GM23338 (cell line): Measurements from ENCODE around the gene ATP9B. TPM values are rescaled to one million over a fixed set of nuclear protein-coding genes. Genes with fewer than 3 reads are reported as not detected.

Experiments used
- ATAC-seq: fragments of 200-7000 bp; cut with Tn5 transposase; 3 replicates; pipeline ENCODE4 v1.9.1; 2020
- DNase-seq: peaks from one replicate; pipeline ENCODE4 v3.0.0-alpha.2; 2015; ENCODE audit warnings: low spot score
- H2AFZ ChIP-seq: fragments of 200-600 bp; sonication (generic); 2 replicates; pipeline ENCODE4 v1.8.0; 2016; ENCODE audit warnings: antibody characterized with exemption, mild to moderate bottlenecking, moderate library complexity
- H3F3A ChIP-seq: fragments of 200-600 bp; sonication (generic); replicated peaks from 2 replicates; pipeline ENCODE4 v1.8.0; 2017; ENCODE audit warnings: antibody characterized with exemption, mixed run types, low read depth
- H3K27ac ChIP-seq: fragments of 200-600 bp; sonication (generic); 2 replicates; pipeline ENCODE4 v1.6.1; 2016; ENCODE audit warnings: low read depth
- H3K27me3 ChIP-seq: fragments of 200-600 bp; sonication (generic); 2 replicates; pipeline ENCODE4 v1.8.0; 2016; ENCODE audit warnings: mild to moderate bottlenecking, mixed run types, moderate library complexity; ENCODE audit not compliant: insufficient read depth
- H3K36me3 ChIP-seq: fragments of 200-600 bp; sonication (generic); 2 replicates; pipeline ENCODE4 v1.8.0; 2016; ENCODE audit warnings: mild to moderate bottlenecking; ENCODE audit not compliant: insufficient read depth
- H3K4me1 ChIP-seq: fragments of 200-600 bp; sonication (generic); 2 replicates; pipeline ENCODE4 v1.8.0; 2016; ENCODE audit warnings: mild to moderate bottlenecking, moderate library complexity; ENCODE audit not compliant: insufficient read depth
- H3K4me2 ChIP-seq: fragments of 200-600 bp; sonication (generic); 2 replicates; pipeline ENCODE4 v1.7.1; 2017; ENCODE audit warnings: mixed run types
- H3K4me3 ChIP-seq: fragments of 200-600 bp; sonication (generic); 2 replicates; pipeline ENCODE4 v1.6.1; 2016; ENCODE audit warnings: mixed run types
- H3K79me2 ChIP-seq: fragments of 200-600 bp; sonication (generic); replicated peaks from 2 replicates; pipeline ENCODE4 v1.8.0; 2017; ENCODE audit warnings: mild to moderate bottlenecking; ENCODE audit not compliant: insufficient read depth
- H3K9me2 ChIP-seq: fragments of 200-600 bp; sonication (generic); 2 replicates; pipeline ENCODE4 v1.8.0; 2017; ENCODE audit not compliant: insufficient read depth
- H4K20me1 ChIP-seq: fragments of 200-600 bp; sonication (generic); replicated peaks from 2 replicates; pipeline ENCODE4 v1.8.0; 2017; ENCODE audit warnings: mild to moderate bottlenecking; ENCODE audit not compliant: insufficient read depth
- H3K27ac Mint-ChIP-seq: 2 replicates; pipeline ENCODE4 v1.8.0; 2020; ENCODE audit warnings: inconsistent platforms, mild to moderate bottlenecking, moderate library complexity, mixed read lengths
- H3K27me3 Mint-ChIP-seq: 3 replicates; pipeline ENCODE4 v1.8.0; 2022; ENCODE audit warnings: low read depth, mild to moderate bottlenecking, moderate library complexity, mixed read lengths, inconsistent platforms; ENCODE audit not compliant: insufficient read depth, poor library complexity
- H3K36me3 Mint-ChIP-seq: 3 replicates; pipeline ENCODE4 v1.8.0; 2021; ENCODE audit warnings: low read depth, mild to moderate bottlenecking, inconsistent platforms, moderate library complexity, mixed read lengths
- H3K4me1 Mint-ChIP-seq: 3 replicates; pipeline ENCODE4 v1.8.0; 2020; ENCODE audit warnings: mild to moderate bottlenecking, inconsistent platforms, mixed read lengths
- H3K4me3 Mint-ChIP-seq: 3 replicates; pipeline ENCODE4 v1.8.0; 2021; ENCODE audit warnings: moderate library complexity, mild to moderate bottlenecking, inconsistent platforms, mixed read lengths
- H3K9me3 Mint-ChIP-seq: 3 replicates; pipeline ENCODE4 v1.8.0; 2020; ENCODE audit warnings: moderate library complexity, mild to moderate bottlenecking, inconsistent platforms, mixed read lengths
- CREB1 ChIP-seq: fragments of 250-450 bp; sonication (Bioruptor Pico); IDR thresholded peaks from 2 replicates; pipeline ENCODE4 v1.5.0; 2020; ENCODE audit warnings: low read depth, mild to moderate bottlenecking, moderate library complexity
- EZH2 ChIP-seq: fragments of 200-600 bp; sonication (generic); IDR thresholded peaks from one replicate; pipeline ENCODE4 v1.8.0; 2017; ENCODE audit warnings: antibody characterized with exemption, mild to moderate bottlenecking, low read depth; ENCODE audit not compliant: unreplicated experiment
- EZH2phosphoT487 ChIP-seq: fragments of 200-600 bp; sonication (generic); IDR thresholded peaks from one replicate; pipeline ENCODE4 v1.8.1; 2018; ENCODE audit warnings: antibody characterized with exemption; ENCODE audit not compliant: unreplicated experiment
- JUNB ChIP-seq: IDR thresholded peaks from one replicate; pipeline ENCODE4 v1.6.1; 2016; ENCODE audit warnings: antibody characterized with exemption; ENCODE audit not compliant: unreplicated experiment
- NANOG ChIP-seq: IDR thresholded peaks from 2 replicates; pipeline ENCODE4 v1.6.1; 2016; ENCODE audit warnings: antibody characterized with exemption, borderline replicate concordance
- POLR2AphosphoS5 ChIP-seq: IDR thresholded peaks from 2 replicates; pipeline ENCODE4 v1.6.1; 2016; ENCODE audit warnings: antibody characterized with exemption, low read depth
- STAT1 ChIP-seq: IDR thresholded peaks from one replicate; pipeline ENCODE4 v1.6.1; 2016; ENCODE audit warnings: antibody characterized with exemption; ENCODE audit not compliant: unreplicated experiment
- ZNF114 ChIP-seq: fragments of 250-450 bp; sonication (Bioruptor Pico); IDR thresholded peaks from 2 replicates; pipeline ENCODE4 v1.5.0; 2020; ENCODE audit warnings: mild to moderate bottlenecking, moderate library complexity
- ZNF331 ChIP-seq: fragments of 250-450 bp; sonication (Bioruptor Pico); IDR thresholded peaks from 2 replicates; pipeline ENCODE4 v1.5.0; 2020; ENCODE audit warnings: low read depth, mild to moderate bottlenecking, moderate library complexity
- polyA plus RNA-seq: library from polyadenylated mRNA; unstranded; fragments of >200 nt; fragmentation: Nextera tagmentation; extraction: Ambion mirVana; gene quantifications from 2 replicates; pipeline ENCODE4 v1.2.1, GENCODE V29; 2016
- total RNA-seq: library from RNA; depleted of rRNA; stranded (reverse); fragments of >200 nt; shearing (Covaris generic); gene quantifications from 2 replicates; pipeline ENCODE4 v1.2.3, GENCODE V29; 2014
- TF ChIP-seq, protein P1 (sequence below): IDR thresholded peaks from one replicate; pipeline ENCODE4 v1.6.1; 2018; ENCODE audit warnings: antibody characterized with exemption; ENCODE audit not compliant: unreplicated experiment
- TF ChIP-seq, protein P2 (sequence below): fragments of 250-450 bp; sonication (Bioruptor Pico); IDR thresholded peaks from 2 replicates; pipeline ENCODE4 v1.5.0; 2020; ENCODE audit warnings: mild to moderate bottlenecking, moderate library complexity
- TF ChIP-seq, protein P3 (sequence below): IDR thresholded peaks from 2 replicates; pipeline ENCODE4 v1.6.1; 2016; ENCODE audit warnings: antibody characterized with exemption
- TF ChIP-seq, protein P4 (sequence below), 2 experiments: fragments of 200-600 bp in 1 of 2; sonication (generic) in 1 of 2; conservative IDR thresholded peaks; 2 replicates each; pipeline versions ENCODE4 v1.5.1 to v1.6.1; 2016 to 2017; ENCODE audit warnings: antibody characterized with exemption in 2 of 2, low read depth in 2 of 2, mild to moderate bottlenecking in 2 of 2, moderate library complexity in 1 of 2

The ATP9B gene
- total and polyA plus RNA-seq, 2 experiments from 2014 or later = 14.2 to 25.6 TPM

DNA sequence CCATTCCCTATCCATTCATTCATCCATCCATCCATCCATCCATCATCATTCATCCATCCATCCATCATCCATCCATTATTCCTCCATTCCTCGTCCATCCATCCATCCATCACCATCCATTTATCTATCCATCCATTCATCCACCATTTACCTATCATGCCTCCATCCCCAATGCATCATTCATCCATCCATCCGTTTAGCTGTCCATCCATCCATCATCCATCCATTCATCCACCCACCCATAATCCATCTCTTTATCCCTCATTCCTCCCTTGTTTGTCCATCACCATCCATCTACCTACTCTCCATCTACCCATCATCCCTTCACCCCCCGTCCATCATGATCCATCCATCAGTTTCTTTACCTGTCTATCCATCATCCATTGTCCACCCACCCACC, 340.1 kb downstream of the ATP9B start:
- Histone ChIP-seq H3F3A (no peaks in the 10 kb centered on the region), H3K27me3 (no peaks in the 10 kb centered on the region), H3K4me2 (no peak overlapping the region), H2AFZ (no peak overlapping the region), H3K9me2 (0 out of 2 replicates have a peak, but pooled peaks cover 4% of the 10 kb centered on the region), H3K27ac (no peak overlapping the region), H3K79me2 (no peaks in the 10 kb centered on the region), H3K36me3 (no peaks in the 10 kb centered on the region), H3K4me3 (no peak overlapping the region), H3K4me1 (no peaks in the 10 kb centered on the region; the same call in 1 of the 2 replicates), H4K20me1 (no peaks in the 10 kb centered on the region)
- TF ChIP-seq, protein P1, sequence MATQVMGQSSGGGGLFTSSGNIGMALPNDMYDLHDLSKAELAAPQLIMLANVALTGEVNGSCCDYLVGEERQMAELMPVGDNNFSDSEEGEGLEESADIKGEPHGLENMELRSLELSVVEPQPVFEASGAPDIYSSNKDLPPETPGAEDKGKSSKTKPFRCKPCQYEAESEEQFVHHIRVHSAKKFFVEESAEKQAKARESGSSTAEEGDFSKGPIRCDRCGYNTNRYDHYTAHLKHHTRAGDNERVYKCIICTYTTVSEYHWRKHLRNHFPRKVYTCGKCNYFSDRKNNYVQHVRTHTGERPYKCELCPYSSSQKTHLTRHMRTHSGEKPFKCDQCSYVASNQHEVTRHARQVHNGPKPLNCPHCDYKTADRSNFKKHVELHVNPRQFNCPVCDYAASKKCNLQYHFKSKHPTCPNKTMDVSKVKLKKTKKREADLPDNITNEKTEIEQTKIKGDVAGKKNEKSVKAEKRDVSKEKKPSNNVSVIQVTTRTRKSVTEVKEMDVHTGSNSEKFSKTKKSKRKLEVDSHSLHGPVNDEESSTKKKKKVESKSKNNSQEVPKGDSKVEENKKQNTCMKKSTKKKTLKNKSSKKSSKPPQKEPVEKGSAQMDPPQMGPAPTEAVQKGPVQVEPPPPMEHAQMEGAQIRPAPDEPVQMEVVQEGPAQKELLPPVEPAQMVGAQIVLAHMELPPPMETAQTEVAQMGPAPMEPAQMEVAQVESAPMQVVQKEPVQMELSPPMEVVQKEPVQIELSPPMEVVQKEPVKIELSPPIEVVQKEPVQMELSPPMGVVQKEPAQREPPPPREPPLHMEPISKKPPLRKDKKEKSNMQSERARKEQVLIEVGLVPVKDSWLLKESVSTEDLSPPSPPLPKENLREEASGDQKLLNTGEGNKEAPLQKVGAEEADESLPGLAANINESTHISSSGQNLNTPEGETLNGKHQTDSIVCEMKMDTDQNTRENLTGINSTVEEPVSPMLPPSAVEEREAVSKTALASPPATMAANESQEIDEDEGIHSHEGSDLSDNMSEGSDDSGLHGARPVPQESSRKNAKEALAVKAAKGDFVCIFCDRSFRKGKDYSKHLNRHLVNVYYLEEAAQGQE = no peak
- no peak for TF ChIP-seq ZNF114 (CRISPR knock-in tag)
- no peak for TF ChIP-seq ZNF331
- no peak for TF ChIP-seq CREB1
- no peak for TF ChIP-seq POLR2AphosphoS5
- TF ChIP-seq NANOG = no peak
- no peak for TF ChIP-seq STAT1
- TF ChIP-seq, protein P2, sequence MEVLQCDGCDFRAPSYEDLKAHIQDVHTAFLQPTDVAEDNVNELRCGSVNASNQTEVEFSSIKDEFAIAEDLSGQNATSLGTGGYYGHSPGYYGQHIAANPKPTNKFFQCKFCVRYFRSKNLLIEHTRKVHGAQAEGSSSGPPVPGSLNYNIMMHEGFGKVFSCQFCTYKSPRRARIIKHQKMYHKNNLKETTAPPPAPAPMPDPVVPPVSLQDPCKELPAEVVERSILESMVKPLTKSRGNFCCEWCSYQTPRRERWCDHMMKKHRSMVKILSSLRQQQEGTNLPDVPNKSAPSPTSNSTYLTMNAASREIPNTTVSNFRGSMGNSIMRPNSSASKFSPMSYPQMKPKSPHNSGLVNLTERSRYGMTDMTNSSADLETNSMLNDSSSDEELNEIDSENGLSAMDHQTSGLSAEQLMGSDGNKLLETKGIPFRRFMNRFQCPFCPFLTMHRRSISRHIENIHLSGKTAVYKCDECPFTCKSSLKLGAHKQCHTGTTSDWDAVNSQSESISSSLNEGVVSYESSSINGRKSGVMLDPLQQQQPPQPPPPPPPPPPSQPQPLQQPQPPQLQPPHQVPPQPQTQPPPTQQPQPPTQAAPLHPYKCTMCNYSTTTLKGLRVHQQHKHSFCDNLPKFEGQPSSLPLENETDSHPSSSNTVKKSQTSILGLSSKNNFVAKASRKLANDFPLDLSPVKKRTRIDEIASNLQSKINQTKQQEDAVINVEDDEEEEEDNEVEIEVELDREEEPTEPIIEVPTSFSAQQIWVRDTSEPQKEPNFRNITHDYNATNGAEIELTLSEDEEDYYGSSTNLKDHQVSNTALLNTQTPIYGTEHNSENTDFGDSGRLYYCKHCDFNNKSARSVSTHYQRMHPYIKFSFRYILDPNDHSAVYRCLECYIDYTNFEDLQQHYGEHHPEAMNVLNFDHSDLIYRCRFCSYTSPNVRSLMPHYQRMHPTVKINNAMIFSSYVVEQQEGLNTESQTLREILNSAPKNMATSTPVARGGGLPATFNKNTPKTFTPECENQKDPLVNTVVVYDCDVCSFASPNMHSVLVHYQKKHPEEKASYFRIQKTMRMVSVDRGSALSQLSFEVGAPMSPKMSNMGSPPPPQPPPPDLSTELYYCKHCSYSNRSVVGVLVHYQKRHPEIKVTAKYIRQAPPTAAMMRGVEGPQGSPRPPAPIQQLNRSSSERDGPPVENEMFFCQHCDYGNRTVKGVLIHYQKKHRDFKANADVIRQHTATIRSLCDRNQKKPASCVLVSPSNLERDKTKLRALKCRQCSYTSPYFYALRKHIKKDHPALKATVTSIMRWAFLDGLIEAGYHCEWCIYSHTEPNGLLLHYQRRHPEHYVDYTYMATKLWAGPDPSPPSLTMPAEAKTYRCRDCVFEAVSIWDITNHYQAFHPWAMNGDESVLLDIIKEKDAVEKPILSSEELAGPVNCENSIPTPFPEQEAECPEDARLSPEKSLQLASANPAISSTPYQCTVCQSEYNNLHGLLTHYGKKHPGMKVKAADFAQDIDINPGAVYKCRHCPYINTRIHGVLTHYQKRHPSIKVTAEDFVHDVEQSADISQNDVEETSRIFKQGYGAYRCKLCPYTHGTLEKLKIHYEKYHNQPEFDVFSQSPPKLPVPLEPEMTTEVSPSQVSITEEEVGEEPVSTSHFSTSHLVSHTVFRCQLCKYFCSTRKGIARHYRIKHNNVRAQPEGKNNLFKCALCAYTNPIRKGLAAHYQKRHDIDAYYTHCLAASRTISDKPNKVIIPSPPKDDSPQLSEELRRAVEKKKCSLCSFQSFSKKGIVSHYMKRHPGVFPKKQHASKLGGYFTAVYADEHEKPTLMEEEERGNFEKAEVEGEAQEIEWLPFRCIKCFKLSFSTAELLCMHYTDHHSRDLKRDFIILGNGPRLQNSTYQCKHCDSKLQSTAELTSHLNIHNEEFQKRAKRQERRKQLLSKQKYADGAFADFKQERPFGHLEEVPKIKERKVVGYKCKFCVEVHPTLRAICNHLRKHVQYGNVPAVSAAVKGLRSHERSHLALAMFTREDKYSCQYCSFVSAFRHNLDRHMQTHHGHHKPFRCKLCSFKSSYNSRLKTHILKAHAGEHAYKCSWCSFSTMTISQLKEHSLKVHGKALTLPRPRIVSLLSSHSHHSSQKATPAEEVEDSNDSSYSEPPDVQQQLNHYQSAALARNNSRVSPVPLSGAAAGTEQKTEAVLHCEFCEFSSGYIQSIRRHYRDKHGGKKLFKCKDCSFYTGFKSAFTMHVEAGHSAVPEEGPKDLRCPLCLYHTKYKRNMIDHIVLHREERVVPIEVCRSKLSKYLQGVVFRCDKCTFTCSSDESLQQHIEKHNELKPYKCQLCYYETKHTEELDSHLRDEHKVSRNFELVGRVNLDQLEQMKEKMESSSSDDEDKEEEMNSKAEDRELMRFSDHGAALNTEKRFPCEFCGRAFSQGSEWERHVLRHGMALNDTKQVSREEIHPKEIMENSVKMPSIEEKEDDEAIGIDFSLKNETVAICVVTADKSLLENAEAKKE (CRISPR knock-in tag) = no peak
- TF ChIP-seq, protein P3, sequence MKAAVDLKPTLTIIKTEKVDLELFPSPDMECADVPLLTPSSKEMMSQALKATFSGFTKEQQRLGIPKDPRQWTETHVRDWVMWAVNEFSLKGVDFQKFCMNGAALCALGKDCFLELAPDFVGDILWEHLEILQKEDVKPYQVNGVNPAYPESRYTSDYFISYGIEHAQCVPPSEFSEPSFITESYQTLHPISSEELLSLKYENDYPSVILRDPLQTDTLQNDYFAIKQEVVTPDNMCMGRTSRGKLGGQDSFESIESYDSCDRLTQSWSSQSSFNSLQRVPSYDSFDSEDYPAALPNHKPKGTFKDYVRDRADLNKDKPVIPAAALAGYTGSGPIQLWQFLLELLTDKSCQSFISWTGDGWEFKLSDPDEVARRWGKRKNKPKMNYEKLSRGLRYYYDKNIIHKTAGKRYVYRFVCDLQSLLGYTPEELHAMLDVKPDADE = no peak
- TF ChIP-seq JUNB = no peak
- TF ChIP-seq, protein P4, sequence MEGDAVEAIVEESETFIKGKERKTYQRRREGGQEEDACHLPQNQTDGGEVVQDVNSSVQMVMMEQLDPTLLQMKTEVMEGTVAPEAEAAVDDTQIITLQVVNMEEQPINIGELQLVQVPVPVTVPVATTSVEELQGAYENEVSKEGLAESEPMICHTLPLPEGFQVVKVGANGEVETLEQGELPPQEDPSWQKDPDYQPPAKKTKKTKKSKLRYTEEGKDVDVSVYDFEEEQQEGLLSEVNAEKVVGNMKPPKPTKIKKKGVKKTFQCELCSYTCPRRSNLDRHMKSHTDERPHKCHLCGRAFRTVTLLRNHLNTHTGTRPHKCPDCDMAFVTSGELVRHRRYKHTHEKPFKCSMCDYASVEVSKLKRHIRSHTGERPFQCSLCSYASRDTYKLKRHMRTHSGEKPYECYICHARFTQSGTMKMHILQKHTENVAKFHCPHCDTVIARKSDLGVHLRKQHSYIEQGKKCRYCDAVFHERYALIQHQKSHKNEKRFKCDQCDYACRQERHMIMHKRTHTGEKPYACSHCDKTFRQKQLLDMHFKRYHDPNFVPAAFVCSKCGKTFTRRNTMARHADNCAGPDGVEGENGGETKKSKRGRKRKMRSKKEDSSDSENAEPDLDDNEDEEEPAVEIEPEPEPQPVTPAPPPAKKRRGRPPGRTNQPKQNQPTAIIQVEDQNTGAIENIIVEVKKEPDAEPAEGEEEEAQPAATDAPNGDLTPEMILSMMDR (conservative IDR thresholded peaks at IDR 0.05; ENCODE audit: low read depth in 2 of 2) = no peak
- TF ChIP-seq EZH2phosphoT487 = no peak
- no peak for TF ChIP-seq EZH2
- Mint-ChIP-seq H3K27me3 (peaks cover 14% of the 10 kb centered on the region), H3K4me3 (no peak overlapping the region), H3K9me3 (no peaks in the 10 kb centered on the region), H3K27ac (no peak overlapping the region), H3K36me3 (peaks cover 5% of the 10 kb centered on the region; the same call in 2 of the 3 replicates), H3K4me1 (peaks cover 18% of the 10 kb centered on the region)
- ATAC-seq (no peak), DNase-seq (no peak)
